Measurements from ENCODE around the gene MYO7B.

DNA sequence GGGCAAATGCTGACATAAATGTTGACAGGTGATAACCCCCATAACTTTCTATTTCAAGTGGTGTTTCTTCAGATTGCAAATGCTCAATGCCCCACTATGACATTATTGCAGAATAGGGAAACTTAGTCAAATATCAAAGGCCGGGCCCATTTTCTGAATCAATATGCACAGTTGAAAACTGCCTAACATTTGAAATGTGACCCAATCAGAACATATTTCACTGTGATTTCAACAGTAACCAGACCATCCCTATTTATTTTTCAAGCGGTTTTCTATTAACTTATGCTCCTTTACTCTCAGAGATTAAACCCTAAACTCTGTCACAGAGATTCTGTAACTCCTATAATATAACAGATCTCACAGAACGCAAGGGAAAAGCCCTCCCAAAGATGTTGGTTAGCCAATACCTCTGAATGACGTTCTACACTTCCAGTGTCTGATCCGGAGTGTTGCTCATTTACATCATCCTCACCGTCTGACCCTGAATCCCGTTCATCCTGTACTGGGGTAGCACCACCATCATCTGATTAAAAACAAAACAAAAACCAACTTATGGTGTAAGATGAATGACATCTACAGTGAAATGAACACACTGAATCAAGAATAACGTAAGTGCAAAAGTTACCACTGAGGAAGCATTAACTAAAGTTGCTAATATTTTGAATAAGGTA is 12.1 kb upstream of the MYO7B start:
- no peak for TF ChIP-seq POLR2A (IDR thresholded peaks at IDR 0.05)
- TF ChIP-seq, protein P1, sequence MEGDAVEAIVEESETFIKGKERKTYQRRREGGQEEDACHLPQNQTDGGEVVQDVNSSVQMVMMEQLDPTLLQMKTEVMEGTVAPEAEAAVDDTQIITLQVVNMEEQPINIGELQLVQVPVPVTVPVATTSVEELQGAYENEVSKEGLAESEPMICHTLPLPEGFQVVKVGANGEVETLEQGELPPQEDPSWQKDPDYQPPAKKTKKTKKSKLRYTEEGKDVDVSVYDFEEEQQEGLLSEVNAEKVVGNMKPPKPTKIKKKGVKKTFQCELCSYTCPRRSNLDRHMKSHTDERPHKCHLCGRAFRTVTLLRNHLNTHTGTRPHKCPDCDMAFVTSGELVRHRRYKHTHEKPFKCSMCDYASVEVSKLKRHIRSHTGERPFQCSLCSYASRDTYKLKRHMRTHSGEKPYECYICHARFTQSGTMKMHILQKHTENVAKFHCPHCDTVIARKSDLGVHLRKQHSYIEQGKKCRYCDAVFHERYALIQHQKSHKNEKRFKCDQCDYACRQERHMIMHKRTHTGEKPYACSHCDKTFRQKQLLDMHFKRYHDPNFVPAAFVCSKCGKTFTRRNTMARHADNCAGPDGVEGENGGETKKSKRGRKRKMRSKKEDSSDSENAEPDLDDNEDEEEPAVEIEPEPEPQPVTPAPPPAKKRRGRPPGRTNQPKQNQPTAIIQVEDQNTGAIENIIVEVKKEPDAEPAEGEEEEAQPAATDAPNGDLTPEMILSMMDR (IDR thresholded peaks at IDR 0.05), result no peak
